K562 (cell line): Measurements from ENCODE around the gene TRIOBP. TPM values are rescaled to one million over a fixed set of nuclear protein-coding genes. Genes with fewer than 3 reads are reported as not detected.
A peak's percentile ranks its signal among the peaks of the same experiment; 100 is the strongest.

Experiments used
- ATAC-seq: fragments of 200-7000 bp; cut with Tn5 transposase; 3 replicates; pipeline ENCODE4 v1.9.1; 2020; ENCODE audit warnings: moderate library complexity
- BruUV-seq: library from RNA; stranded (reverse); fragments of 400-500 nt; replicated peaks from 2 replicates; lab custom pipeline; 2021; lab: Mats Ljungman, UMichigan
- CTCF ChIA-PET: fragments of 300-600 bp; formaldehyde crosslinking; extraction: SDS; loops from one replicate; lab custom pipeline; 2021; ENCODE audit warnings: low intra/inter-chr PET ratio; lab: Yijun Ruan, JAX
- POLR2A ChIA-PET: fragments of 300-600, 350-650 bp; sonication (Branson Sonifier 250); formaldehyde crosslinking; extraction: SDS; loops from one replicate; lab custom pipeline; 2021; ENCODE audit warnings: antibody characterized with exemption, inconsistent platforms; lab: Yijun Ruan, JAX
- DNase-seq, 4 experiments: peaks; one replicate each; pipeline versions ENCODE4 v3.0.0 to v3.0.0-alpha.2; 2011 to 2018; ENCODE audit warnings: low spot score in 3 of 4, mixed read lengths in 3 of 4; ENCODE audit errors: extremely low read depth in 1 of 4
- FAIRE-seq: peaks from 2 replicates; lab custom pipeline; 2011; peaks lifted over from hg19 to GRCh38; lab: Jason Lieb, UNC
- H2AFZ ChIP-seq: 2 replicates; pipeline ENCODE4 v1.6.0; 2011; ENCODE audit warnings: low read depth, low read length, control low read depth, inconsistent platforms
- H3K27ac ChIP-seq: fragments of 200-600 bp; 3 replicates; pipeline ENCODE4 v1.8.0; 2011; ENCODE audit warnings: low read depth, mild to moderate bottlenecking, control low read depth, inconsistent platforms, low read length, moderate library complexity, mixed read lengths; ENCODE audit errors: extremely low read depth
- H3K27me3 ChIP-seq, 2 experiments: fragments of 300-600 bp in 1 of 2; 2 replicates in 1 of 2; 3 replicates in 1 of 2; pipeline versions ENCODE4 v1.6.0 to v1.8.0; 2011; ENCODE audit warnings: inconsistent platforms in 2 of 2, low read length in 2 of 2, mild to moderate bottlenecking in 1 of 2, mixed read lengths in 1 of 2, moderate library complexity in 1 of 2; ENCODE audit not compliant: control insufficient read depth in 2 of 2, insufficient read depth in 2 of 2
- H3K36me3 ChIP-seq: fragments of 300-600 bp; 3 replicates; pipeline ENCODE4 v1.8.0; 2011; ENCODE audit warnings: mild to moderate bottlenecking, low read length, inconsistent platforms; ENCODE audit not compliant: control insufficient read depth, insufficient read depth
- H3K4me1 ChIP-seq, 2 experiments: fragments of 200-600 bp in 1 of 2; replicated peaks in 1 of 2; 2 replicates in 1 of 2; 3 replicates in 1 of 2; pipeline versions ENCODE4 v1.5.1 to v1.8.0; 2011; ENCODE audit warnings: inconsistent platforms in 2 of 2, low read length in 2 of 2, mild to moderate bottlenecking in 1 of 2, mixed read lengths in 1 of 2, moderate library complexity in 1 of 2; ENCODE audit not compliant: control insufficient read depth in 2 of 2, insufficient read depth in 2 of 2
- H3K4me2 ChIP-seq: 2 replicates; pipeline ENCODE4 v1.6.1; 2011; ENCODE audit warnings: low read length, control low read depth, inconsistent platforms, mixed read lengths; ENCODE audit not compliant: insufficient read depth
- H3K4me3 ChIP-seq: fragments of 200-600 bp; sonication (generic), shearing (Covaris generic); 2 replicates; pipeline ENCODE4 v1.5.1; 2016; ENCODE audit warnings: control low read depth, inconsistent platforms
- H3K79me2 ChIP-seq: fragments of 200-600 bp; 3 replicates; pipeline ENCODE4 v1.8.0; 2011; ENCODE audit warnings: low read length, inconsistent platforms; ENCODE audit not compliant: control insufficient read depth, insufficient read depth
- H3K9ac ChIP-seq, 2 experiments: 2 replicates each; pipeline versions ENCODE4 v1.6.0 to v1.6.1; 2011; ENCODE audit warnings: low read depth in 2 of 2, low read length in 2 of 2, control low read depth in 1 of 2, inconsistent platforms in 1 of 2, mild to moderate bottlenecking in 1 of 2, mixed read lengths in 1 of 2; ENCODE audit not compliant: insufficient read depth in 1 of 2
- H3K9me1 ChIP-seq: one replicate; pipeline ENCODE4 v1.6.0; 2011; ENCODE audit warnings: inconsistent platforms, mild to moderate bottlenecking, low read length, moderate library complexity; ENCODE audit not compliant: control insufficient read depth, insufficient read depth
- H3K9me3 ChIP-seq: replicated peaks from 2 replicates; pipeline ENCODE4 v1.5.1; 2011; ENCODE audit warnings: low read depth, low read length, inconsistent platforms; ENCODE audit not compliant: control insufficient read depth, insufficient read depth
- H4K20me1 ChIP-seq: replicated peaks from 2 replicates; pipeline ENCODE4 v1.6.1; 2011; ENCODE audit warnings: low read length, inconsistent platforms, mixed read lengths; ENCODE audit not compliant: control insufficient read depth, insufficient read depth
- ATF3 ChIP-seq, 2 experiments: fragments of 450-650 bp in 1 of 2; sonication (generic) in 1 of 2; formaldehyde crosslinking in 1 of 2; IDR thresholded peaks in 1 of 2; conservative IDR thresholded peaks in 1 of 2; 2 replicates each; pipeline versions ENCODE4 v1.6.1 to v1.8.1; 2016 to 2023; ENCODE audit warnings: mild to moderate bottlenecking in 2 of 2, moderate library complexity in 2 of 2, inconsistent platforms in 1 of 2, missing genetic modification reagents in 1 of 2
- MEF2A ChIP-seq: IDR thresholded peaks from 2 replicates; pipeline ENCODE4 v1.6.1; 2011; ENCODE audit warnings: low read depth, mild to moderate bottlenecking, low read length, moderate library complexity; ENCODE audit not compliant: control insufficient read depth
- NCOA6 ChIP-seq: fragments of 450-650 bp; IDR thresholded peaks from 2 replicates; pipeline ENCODE4 v1.6.1; 2017; ENCODE audit warnings: mild to moderate bottlenecking
- SIRT6 ChIP-seq: IDR thresholded peaks from one replicate; pipeline ENCODE4 v1.6.1; 2012; ENCODE audit warnings: low read depth, mild to moderate bottlenecking, control low read depth, inconsistent platforms, low read length, moderate library complexity
- ZFP36 ChIP-seq: fragments of 150-350 bp; IDR thresholded peaks from 2 replicates; pipeline ENCODE4 v1.6.1; 2018; ENCODE audit warnings: low read length, low read depth; ENCODE audit not compliant: partially characterized antibody
- ZNF263 ChIP-seq: sonication (generic); formaldehyde crosslinking; IDR thresholded peaks from 2 replicates; pipeline ENCODE4 v1.8.0; 2022; ENCODE audit warnings: mild to moderate bottlenecking, missing genetic modification reagents, borderline replicate concordance
- ZNF551 ChIP-seq: fragments of 250-450 bp; sonication (Bioruptor Pico); IDR thresholded peaks from 2 replicates; pipeline ENCODE4 v1.5.0; 2021; ENCODE audit warnings: mild to moderate bottlenecking, moderate library complexity
- WGBS: fragments of 100-300 bp; shearing (Covaris generic); methylation state at CpG from one replicate; pipeline ENCODE4 v1.1.6; 2016; ENCODE audit warnings: low coverage, mixed read lengths; ENCODE audit not compliant: insufficient coverage; ENCODE audit errors: missing lambda C conversion rate; 5-methylcytosine and 5-hydroxymethylcytosine counted together
- in situ Hi-C: fragments of 300-500 bp; cut with MboI; formaldehyde crosslinking; loops from 4 replicates; pipeline ENCODE4 v1.15.0; 2018; ENCODE audit warnings: inconsistent platforms, mixed read lengths
- intact Hi-C: fragments of 100-400 bp; cut with micrococcal nuclease; formaldehyde crosslinking; loops from 2 replicates; pipeline ENCODE4 v1.14.2; 2022
- polyA plus RNA-seq, 8 experiments: library from polyadenylated mRNA; depleted of rRNA in 4 of 8; stranded (reverse) in 5 of 8; unstranded in 3 of 8; fragments of >200 nt; fragmentation: Nextera tagmentation in 2 of 8; fragmentation: Illumina TruSeq in 1 of 8; extraction: Ambion mirVana in 2 of 8; extraction: Trizol in 1 of 8; gene quantifications; 2 replicates each; pipeline versions ENCODE4 v1.2.1 to v1.2.3, GENCODE V29; 2011 to 2014; ENCODE audit warnings: inconsistent platforms in 1 of 8, missing spikeins in 1 of 8
- total RNA-seq, 7 experiments: library from RNA; depleted of rRNA in 6 of 7; stranded (reverse); fragments of >200 nt in 6 of 7; fragmentation: Illumina TruSeq in 2 of 7; extraction: Trizol in 2 of 7; gene quantifications; 2 replicates each; pipeline versions ENCODE4 v1.2.1 to v1.2.3, GENCODE V29; 2011 to 2021; ENCODE audit warnings: low replicate concordance in 1 of 7

TRIOBP gene
- total and polyA plus RNA-seq, 9 of the 15 experiments (the other 6 are each of a cell fraction or from before 2014, with no cell fraction given), result 0.24 to 13.8 (median 5.5) TPM

DNA sequence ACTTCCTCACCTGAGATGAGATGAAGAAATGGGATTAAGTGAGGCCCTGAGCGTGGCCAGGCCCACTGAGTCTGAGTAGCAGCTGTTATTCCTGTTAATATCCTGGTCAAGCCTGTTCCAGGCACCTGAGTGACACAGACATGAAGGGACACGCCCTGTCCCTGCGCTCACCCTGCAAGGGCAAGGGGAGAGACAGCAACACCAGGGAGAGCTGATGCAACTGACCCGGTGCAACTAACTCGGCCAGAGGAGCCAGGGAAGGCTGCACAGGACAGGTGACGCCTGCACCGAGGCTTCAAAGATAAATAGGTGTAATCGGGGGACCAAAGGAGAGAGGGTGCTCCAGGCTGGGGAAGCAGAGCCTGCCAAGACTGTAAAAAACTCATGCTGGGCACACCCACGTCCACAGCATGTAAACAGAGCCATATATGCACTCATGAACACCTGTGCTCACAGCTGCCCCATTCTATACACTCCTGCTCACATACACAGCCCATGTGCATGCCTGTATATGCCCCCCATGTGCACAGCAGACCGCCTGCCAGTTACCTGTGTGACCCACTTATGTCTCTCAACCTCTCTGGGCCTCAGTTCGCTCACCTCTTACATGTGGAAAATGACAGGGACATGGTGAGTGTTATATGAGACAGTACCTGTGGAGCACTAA lies 88.1 kb downstream of the TRIOBP start (continued):
- TF ChIP-seq ATF3 (IDR thresholded peaks at IDR 0.05) (peak; percentile 61; the same call in 1 of the 2 replicates), ATF3 (CRISPR knock-in tag; conservative IDR thresholded peaks at IDR 0.05) (no peak), NCOA6 (no peak), SIRT6 (no peak), ZNF551 (CRISPR knock-in tag) (no peak), ZNF263 (no peak)

GRCh38 chr22:37790234-37790633 lies 93.4 kb downstream of the TRIOBP start:
- BruUV-seq, result no TSS peak
- H2AFZ ChIP-seq, result no peak overlapping the region
- 50% methylated on average over 2 of the region's 2 CpGs for WGBS
- no peaks in the 10 kb centered on the region for H3K79me2 ChIP-seq
- H3K9me3 ChIP-seq, result no peaks in the 10 kb centered on the region
- DNase-seq, result no peak
- H3K9ac ChIP-seq, result no peak overlapping the region
- in situ Hi-C loops, result no loop called here
- no peak for FAIRE-seq
- intact Hi-C loops, result loop anchor here (2.0 to 5.0 kb wide), 2 partner anchors 53 to 103 kb away; partner anchors contain the start of gene NOL12
- TF ChIP-seq MEF2A (no peak), ZFP36 (peak; percentile 27)
- ATAC-seq, result no peak
- POLR2A ChIA-PET, result no interaction called here
- no peaks in the 10 kb centered on the region for H3K9me1 ChIP-seq
- no peak overlapping the region for H3K4me3 ChIP-seq
- no peaks in the 10 kb centered on the region for H4K20me1 ChIP-seq
- no peaks in the 10 kb centered on the region for H3K27me3 ChIP-seq
- CTCF ChIA-PET, result no interaction called here
- H3K4me1 ChIP-seq, result peaks cover 0 to 3% of the 10 kb centered on the region in 2 experiments; a peak in 2 of 5 replicates
- H3K27ac ChIP-seq, result no peak overlapping the region
- H3K4me2 ChIP-seq, result no peak overlapping the region
- no peaks in the 10 kb centered on the region for H3K36me3 ChIP-seq
